Thoracic aorta (tissue), 2 donors: ENCODE data around the gene TSNAXIP1. TPM values are rescaled to one million over a fixed set of nuclear protein-coding genes. Genes with fewer than 3 reads are reported as not detected.

ENCODE experiments used
- ATAC-seq: fragments of 150-250 bp; one replicate; pipeline ENCODE4 v1.8.0; 2017; ENCODE audit warnings: low read depth; ENCODE audit not compliant: insufficient number of reproducible peaks, low FRiP score
- DNase-seq: peaks from one replicate; pipeline ENCODE4 v3.0.0-alpha.2; 2020; ENCODE audit warnings: low spot score
- H3K27ac ChIP-seq, 2 donors: fragments of 200-600 bp; sonication (generic); 1 replicate in 1 of 2; 2 replicates in 1 of 2; pipeline ENCODE4 v1.5.1; 2016; ENCODE audit warnings: mild to moderate bottlenecking in 2 of 2, moderate library complexity in 2 of 2
- H3K27me3 ChIP-seq: fragments of 200-600 bp; sonication (generic); replicated peaks from 2 replicates; pipeline ENCODE4 v1.6.0; 2016; ENCODE audit warnings: mild to moderate bottlenecking; ENCODE audit not compliant: insufficient read depth
- H3K36me3 ChIP-seq: fragments of 200-600 bp; sonication (generic); one replicate; pipeline ENCODE4 v1.5.1; 2016
- H3K4me1 ChIP-seq, 2 donors: fragments of 200-600 bp; sonication (generic); 1 replicate in 1 of 2; 2 replicates in 1 of 2; pipeline versions ENCODE4 v1.5.1 to v1.6.0; 2016; ENCODE audit warnings: low read depth in 2 of 2, mild to moderate bottlenecking in 1 of 2; ENCODE audit not compliant: control insufficient read depth in 1 of 2
- H3K4me3 ChIP-seq: fragments of 200-600 bp; sonication (generic); 2 replicates; pipeline ENCODE4 v1.5.1; 2016; ENCODE audit warnings: mild to moderate bottlenecking
- H3K9me3 ChIP-seq: fragments of 200-600 bp; sonication (generic); 2 replicates; pipeline ENCODE4 v1.5.1; 2016
- total RNA-seq, 2 donors: library from RNA; depleted of rRNA; stranded (reverse); fragments of >200 nt; gene quantifications; one replicate each; pipeline versions ENCODE4 v1.1.0 to v1.2.3, GENCODE V29; 2016
- TF ChIP-seq, protein P1 (sequence below): fragments of 200-600 bp; sonication (generic); IDR thresholded peaks from one replicate; pipeline ENCODE4 v1.5.1; 2019; ENCODE audit warnings: antibody characterized with exemption

The TSNAXIP1 gene
- total RNA-seq, 2 donors from 2014 or later = 4.1 to 8.5 TPM

DNA sequence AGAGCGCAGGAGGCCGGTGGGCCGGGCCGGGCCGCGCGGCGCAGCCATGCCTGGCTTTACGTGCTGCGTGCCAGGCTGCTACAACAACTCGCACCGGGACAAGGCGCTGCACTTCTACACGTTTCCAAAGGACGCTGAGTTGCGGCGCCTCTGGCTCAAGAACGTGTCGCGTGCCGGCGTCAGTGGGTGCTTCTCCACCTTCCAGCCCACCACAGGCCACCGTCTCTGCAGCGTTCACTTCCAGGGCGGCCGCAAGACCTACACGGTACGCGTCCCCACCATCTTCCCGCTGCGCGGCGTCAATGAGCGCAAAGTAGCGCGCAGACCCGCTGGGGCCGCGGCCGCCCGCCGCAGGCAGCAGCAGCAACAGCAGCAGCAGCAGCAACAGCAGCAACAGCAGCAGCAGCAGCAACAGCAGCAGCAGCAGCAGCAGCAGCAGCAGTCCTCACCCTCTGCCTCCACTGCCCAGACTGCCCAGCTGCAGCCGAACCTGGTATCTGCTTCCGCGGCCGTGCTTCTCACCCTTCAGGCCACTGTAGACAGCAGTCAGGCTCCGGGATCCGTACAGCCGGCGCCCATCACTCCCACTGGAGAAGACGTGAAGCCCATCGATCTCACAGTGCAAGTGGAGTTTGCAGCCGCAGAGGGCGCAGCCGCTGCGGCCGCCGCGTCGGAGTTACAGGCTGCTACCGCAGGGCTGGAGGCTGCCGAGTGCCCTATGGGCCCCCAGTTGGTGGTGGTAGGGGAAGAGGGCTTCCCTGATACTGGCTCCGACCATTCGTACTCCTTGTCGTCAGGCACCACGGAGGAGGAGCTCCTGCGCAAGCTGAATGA, 36.0 kb downstream of the TSNAXIP1 start:
- no peaks in the 10 kb centered on the region for H3K9me3 ChIP-seq
- DNase-seq (no peak), ATAC-seq (peak; percentile 11)
- H3K4me1 ChIP-seq = peaks cover 32 to 37% of the 10 kb centered on the region in 2 donors
- peak overlapping the region; percentile 90 for H3K4me3 ChIP-seq
- TF ChIP-seq, protein P1, sequence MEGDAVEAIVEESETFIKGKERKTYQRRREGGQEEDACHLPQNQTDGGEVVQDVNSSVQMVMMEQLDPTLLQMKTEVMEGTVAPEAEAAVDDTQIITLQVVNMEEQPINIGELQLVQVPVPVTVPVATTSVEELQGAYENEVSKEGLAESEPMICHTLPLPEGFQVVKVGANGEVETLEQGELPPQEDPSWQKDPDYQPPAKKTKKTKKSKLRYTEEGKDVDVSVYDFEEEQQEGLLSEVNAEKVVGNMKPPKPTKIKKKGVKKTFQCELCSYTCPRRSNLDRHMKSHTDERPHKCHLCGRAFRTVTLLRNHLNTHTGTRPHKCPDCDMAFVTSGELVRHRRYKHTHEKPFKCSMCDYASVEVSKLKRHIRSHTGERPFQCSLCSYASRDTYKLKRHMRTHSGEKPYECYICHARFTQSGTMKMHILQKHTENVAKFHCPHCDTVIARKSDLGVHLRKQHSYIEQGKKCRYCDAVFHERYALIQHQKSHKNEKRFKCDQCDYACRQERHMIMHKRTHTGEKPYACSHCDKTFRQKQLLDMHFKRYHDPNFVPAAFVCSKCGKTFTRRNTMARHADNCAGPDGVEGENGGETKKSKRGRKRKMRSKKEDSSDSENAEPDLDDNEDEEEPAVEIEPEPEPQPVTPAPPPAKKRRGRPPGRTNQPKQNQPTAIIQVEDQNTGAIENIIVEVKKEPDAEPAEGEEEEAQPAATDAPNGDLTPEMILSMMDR = peak; percentile 43
- peak overlapping the region; percentile 97 to 99 for H3K27ac ChIP-seq
- no peaks in the 10 kb centered on the region for H3K27me3 ChIP-seq
- no peaks in the 10 kb centered on the region for H3K36me3 ChIP-seq

- DNase-seq = no peak
- peak overlapping the region; percentile 97 to 99 for H3K27ac ChIP-seq
- no peak for ATAC-seq
- peaks cover 38 to 43% of the 10 kb centered on the region in 2 donors for H3K4me1 ChIP-seq
- TF ChIP-seq, protein P1 = no peak
- peak overlapping the region; percentile 90 for H3K4me3 ChIP-seq
- no peaks in the 10 kb centered on the region for H3K9me3 ChIP-seq
- H3K36me3 ChIP-seq = no peaks in the 10 kb centered on the region
- H3K27me3 ChIP-seq = no peaks in the 10 kb centered on the region
Observed at GRCh38 chr16:67843343-67843765, 36.7 kb downstream of the TSNAXIP1 start.

DNA sequence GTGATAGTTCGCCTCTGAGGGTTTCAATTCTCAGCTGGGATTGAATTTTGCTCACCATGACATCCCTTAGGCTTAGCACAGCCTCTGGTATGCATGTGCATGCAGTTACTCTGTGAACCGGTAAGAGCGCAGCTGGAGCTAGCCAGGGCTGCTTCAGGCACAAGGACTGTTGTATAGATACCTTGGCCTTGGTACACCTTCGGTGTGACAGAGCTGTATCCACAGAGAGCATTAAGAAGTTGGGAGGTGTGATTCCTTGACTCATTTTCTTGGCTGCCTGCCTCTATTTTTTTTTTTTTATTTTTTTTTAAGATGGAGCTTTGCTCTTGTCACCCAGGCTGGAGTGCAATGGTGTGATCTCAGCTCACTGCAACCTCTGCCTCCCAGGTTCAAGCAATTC, 37.8 kb downstream of the TSNAXIP1 start:
- H3K4me3 ChIP-seq = peak overlapping the region; percentile 90
- TF ChIP-seq, protein P1 = no peak
- H3K4me1 ChIP-seq = peaks cover 43 to 52% of the 10 kb centered on the region in 2 donors

DNA sequence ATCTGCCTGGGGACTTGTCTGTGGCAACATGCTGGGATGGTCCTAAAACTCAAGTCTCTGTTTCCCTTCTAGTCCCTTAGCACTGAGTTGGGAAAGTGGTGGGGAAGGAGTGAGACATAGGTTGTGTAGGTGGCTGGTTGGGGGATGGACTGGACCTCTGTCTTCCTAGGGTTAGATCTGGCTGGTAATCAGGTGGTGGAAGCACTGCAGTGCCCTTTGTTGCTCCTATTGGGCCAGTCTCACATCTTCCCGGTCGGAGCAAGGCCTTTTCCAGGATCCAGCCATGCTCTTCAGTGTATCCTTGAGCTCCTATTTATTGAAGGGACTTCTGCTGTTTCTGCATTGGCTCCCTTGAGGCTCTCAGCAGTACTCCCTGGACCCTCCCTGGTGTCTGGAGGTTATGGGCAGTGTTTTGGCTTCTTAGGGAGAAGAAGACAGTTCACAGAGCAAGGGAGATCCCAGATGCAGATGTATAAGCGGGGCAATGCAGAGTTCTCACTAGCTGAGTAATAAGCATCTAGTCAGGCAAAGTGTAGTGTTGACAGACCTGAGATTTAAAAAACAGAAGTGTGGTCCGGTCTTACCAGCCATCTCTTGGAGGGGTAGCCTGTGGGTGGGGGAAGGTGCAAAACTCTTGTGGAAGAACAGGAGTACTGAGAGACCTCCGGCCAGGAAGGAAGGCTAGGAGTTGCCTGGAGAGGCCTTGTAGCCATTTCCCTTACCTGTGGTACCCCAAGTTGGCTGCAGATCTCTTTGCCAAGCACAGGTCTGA, 38.8 kb downstream of the TSNAXIP1 start:
- Histone ChIP-seq H3K36me3 (no peaks in the 10 kb centered on the region), H3K4me1 (peaks cover 43 to 52% of the 10 kb centered on the region in 2 donors), H3K27ac (peak overlapping the region; percentile 89 to 97), H3K9me3 (no peaks in the 10 kb centered on the region), H3K27me3 (no peaks in the 10 kb centered on the region), H3K4me3 (peak overlapping the region; percentile 100)
- DNase-seq (no peak), ATAC-seq (no peak)
- TF ChIP-seq, protein P1 = no peak

More for the DNA sequence above, 37.8 kb downstream of the TSNAXIP1 start:
- peak overlapping the region; percentile 97 to 99 for H3K27ac ChIP-seq
- DNase-seq (no peak), ATAC-seq (no peak)
- no peaks in the 10 kb centered on the region for H3K27me3 ChIP-seq
- no peaks in the 10 kb centered on the region for H3K9me3 ChIP-seq
- H3K36me3 ChIP-seq = no peaks in the 10 kb centered on the region

DNA sequence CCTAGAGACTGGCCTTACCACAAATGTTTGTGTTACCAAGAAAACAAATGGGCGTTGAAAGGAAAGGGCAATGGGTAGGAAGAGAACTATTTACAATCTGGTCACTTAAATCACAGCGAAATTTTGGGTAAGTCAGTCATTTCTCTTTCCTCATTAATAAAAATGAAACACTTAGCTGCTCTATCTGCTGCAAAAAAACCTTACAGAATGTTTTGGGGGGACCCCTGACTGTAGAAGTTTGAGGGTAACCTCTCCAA, 39.3 kb downstream of the TSNAXIP1 start:
- Histone ChIP-seq H3K27me3 (no peaks in the 10 kb centered on the region), H3K4me1 (peaks cover 43 to 52% of the 10 kb centered on the region in 2 donors), H3K4me3 (peak overlapping the region; percentile 100), H3K27ac (peak overlapping the region; percentile 89 to 97), H3K9me3 (no peaks in the 10 kb centered on the region), H3K36me3 (peaks cover 2% of the 10 kb centered on the region)
- TF ChIP-seq, protein P1 = no peak
- DNase-seq (no peak), ATAC-seq (no peak)
